Thyroid gland (tissue), 4 donors: Measurements from ENCODE around the gene MPI.

ENCODE experiments used
- POLR2A ChIP-seq, 2 donors: fragments of 450-650 bp; IDR thresholded peaks; one replicate each; pipeline ENCODE4 v1.6.1; 2017; ENCODE audit warnings: antibody characterized with exemption in 2 of 2, mild to moderate bottlenecking in 2 of 2, moderate library complexity in 1 of 2
- TF ChIP-seq, protein P1 (sequence below), 6 experiments: fragments of 200-600 bp in 3 of 6; fragments of 450-650 bp in 3 of 6; sonication (generic) in 3 of 6; IDR thresholded peaks; one replicate each; pipeline ENCODE4 v1.5.1; 2016 to 2019; ENCODE audit warnings: antibody characterized with exemption in 6 of 6, mild to moderate bottlenecking in 2 of 6, inconsistent platforms in 1 of 6, moderate library complexity in 1 of 6

GRCh38 chr15:74896316-74896715 is 6.5 kb downstream of the MPI start:
- TF ChIP-seq, protein P1, sequence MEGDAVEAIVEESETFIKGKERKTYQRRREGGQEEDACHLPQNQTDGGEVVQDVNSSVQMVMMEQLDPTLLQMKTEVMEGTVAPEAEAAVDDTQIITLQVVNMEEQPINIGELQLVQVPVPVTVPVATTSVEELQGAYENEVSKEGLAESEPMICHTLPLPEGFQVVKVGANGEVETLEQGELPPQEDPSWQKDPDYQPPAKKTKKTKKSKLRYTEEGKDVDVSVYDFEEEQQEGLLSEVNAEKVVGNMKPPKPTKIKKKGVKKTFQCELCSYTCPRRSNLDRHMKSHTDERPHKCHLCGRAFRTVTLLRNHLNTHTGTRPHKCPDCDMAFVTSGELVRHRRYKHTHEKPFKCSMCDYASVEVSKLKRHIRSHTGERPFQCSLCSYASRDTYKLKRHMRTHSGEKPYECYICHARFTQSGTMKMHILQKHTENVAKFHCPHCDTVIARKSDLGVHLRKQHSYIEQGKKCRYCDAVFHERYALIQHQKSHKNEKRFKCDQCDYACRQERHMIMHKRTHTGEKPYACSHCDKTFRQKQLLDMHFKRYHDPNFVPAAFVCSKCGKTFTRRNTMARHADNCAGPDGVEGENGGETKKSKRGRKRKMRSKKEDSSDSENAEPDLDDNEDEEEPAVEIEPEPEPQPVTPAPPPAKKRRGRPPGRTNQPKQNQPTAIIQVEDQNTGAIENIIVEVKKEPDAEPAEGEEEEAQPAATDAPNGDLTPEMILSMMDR (IDR thresholded peaks at IDR 0.05) = no peak
- TF ChIP-seq POLR2A (IDR thresholded peaks at IDR 0.05) = no peak
